C4-2B (cell line): ENCODE data around the gene OGDHL.

Source experiments
- CTCF ChIP-seq: fragments of 450-650 bp; conservative IDR thresholded peaks from 2 replicates; pipeline ENCODE4 v1.5.1; 2017; ENCODE audit warnings: mild to moderate bottlenecking
- ZFX ChIP-seq: fragments of 450-650 bp; IDR thresholded peaks from 2 replicates; pipeline ENCODE4 v1.6.1; 2017

GRCh38 chr10:49776851-49777250, 14.7 kb upstream of the OGDHL start:
- TF ChIP-seq CTCF: no peak
- no peak for TF ChIP-seq ZFX
